Germinal center (tissue), 1 donor: Measurements from ENCODE around the gene RDM1.
"Not testable (repeated sequence)": the region's sequence is repeated elsewhere in the genome, so short reads cannot be mapped to it uniquely, and the experiment has no call there.

Experiments used
- DNase-seq: peaks from one replicate; pipeline ENCODE4 v3.0.0; 2012; ENCODE audit warnings: mixed read lengths, low spot score

The RDM1 gene

GRCh38 chr17:35898283-35899070 lies 32.1 kb downstream of the RDM1 start:
- DNase-seq, result no peak

DNA sequence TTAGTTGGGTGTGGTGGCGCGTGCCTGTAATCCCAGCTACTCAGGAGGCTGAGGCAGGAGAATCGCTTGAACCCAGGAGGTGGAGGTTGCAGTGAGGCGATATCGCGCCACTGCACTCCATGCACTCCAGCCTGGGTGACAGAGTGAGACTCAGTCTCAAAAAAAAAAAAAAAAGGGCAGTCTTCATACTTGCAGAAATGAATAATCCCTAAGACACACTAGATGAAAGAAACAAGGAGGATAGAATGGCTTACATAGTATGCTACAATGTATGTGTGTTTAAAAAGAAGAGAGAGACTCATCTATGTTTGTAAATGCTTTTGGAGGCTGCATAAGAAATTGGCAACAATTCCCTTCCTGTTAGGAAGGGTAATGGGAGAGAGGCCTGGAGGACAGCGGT lies 32.8 kb downstream of the RDM1 start:
- DNase-seq, result not testable (repeated sequence)

DNA sequence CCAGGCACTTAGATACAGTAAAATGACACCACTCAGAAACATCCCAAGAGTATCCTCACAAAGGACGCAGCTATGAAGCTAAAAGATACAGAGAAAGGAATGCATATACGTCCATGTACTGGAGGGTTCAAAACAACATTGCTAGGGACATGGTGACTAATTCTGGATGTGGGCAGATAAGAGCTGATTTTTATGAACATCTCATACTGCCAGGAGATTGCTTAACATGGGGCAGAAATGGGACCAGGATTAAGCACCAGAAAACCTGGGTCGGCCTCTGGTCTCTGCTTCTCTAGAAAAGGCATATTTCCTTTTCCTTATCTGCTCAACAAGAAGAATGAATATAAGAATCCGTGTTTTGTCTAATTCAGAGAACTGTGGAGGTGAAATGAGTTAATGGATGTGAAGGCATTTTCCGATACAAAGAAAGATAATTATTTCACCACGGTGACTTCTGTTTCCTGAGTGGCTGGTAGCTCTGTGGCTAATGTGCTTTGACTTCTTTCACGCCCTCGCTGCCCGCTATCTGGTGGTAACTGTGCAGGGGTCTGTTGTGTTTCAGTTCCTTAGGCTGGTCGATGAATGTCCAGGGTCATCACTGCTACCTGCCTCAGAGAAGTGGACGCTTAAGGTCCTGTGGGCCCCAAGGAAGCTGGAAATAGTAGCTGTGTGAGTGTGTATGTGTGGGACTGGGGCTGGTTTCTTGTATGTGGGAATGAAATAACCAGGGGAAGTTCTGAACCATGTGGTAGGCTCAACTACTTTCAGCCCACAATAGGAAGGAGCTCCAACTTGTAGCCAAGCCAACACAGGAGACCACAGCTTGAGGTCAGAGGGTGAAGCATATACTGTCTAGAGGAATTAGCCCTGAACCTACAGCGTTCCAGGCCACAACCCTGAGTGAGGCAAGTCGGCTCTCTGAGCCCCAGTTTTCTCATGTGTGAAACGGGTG lies 34.7 kb downstream of the RDM1 start:
- DNase-seq, result no peak

GRCh38 chr17:35894206-35894605 lies 36.4 kb downstream of the RDM1 start:
- DNase-seq, result no peak

DNA sequence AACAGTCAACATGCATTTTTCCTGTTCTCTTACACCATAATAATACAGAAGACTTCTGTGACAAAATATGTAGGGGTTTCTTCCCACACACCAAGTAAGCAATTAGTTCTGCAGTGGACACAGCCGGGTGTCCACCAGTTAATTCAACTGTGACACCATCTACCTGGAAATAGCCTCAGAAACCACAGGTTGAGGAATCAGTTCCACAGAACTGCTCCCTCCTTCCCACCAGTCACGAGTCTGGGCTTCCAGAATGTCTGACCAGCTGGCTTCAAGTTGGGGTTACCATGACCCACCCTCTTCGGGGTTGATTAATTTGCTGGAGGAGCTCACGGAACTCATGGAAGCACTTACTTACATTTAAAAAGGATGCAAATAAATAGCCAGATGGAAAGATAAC lies 36.8 kb downstream of the RDM1 start:
- DNase-seq, result no peak

DNA sequence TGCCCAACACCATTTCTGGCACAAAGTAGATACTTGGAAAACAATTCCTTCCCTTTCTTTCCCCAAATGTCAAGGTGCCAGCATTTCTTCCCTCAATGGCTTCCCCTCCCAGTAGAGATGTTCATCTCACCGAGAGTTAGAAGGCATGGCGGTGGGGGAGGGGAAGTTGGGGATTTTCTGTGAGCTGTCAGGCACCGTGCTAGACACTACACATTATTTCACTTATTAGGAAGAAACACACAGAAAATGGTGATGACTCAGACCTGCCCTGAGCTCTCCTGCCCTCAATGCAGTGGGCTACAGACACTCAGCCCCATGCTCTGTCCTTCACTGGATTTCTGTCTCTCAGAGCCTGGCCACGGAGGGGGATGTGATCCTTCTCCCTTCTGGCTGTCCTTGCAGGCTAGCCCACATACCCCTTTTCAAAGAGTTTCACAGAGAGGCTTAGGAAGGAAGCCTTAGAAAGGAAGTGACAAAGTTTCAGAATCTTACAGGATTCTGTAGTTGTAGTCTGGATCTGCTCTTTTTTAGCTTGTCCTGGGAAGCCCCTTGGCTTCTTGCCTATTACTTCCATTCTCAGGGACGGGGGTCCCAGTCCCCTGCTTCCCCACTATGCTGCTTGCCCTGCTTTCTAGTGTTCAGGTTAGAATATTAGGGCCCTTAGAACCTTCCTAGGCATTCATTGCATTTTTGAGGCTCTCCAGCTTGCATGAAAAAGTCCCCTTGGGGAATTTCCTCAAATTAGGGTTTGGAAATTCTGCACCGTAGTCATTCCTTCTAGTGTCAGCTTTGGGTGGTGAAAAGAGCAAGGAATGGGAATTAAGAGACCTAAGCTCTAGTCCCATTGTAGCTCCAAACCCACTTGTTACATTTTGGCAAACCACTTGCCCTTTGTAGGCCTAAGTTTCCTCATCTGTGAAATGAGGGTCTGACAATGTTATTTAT lies 38.2 kb downstream of the RDM1 start:
- DNase-seq, result no peak

DNA sequence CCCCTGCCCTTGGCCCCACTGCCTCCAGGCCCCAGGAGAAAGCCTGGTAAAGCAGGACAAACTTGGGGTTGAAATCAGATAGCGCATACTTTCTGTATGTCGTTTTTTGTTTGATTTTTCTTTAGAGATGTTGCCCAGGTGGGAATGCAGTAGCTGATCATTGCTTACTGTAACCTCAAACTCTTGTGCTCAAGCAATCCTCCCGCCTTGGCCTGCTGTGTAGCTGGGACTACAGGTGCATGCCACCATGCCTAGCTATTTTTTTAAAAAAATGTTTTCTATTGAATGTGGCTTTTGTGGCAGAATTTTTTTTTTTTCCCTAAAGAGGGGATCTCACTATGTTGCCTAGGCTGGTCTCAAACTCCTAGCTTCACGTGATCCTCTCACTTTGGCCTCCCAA lies 39.3 kb downstream of the RDM1 start:
- DNase-seq, result no peak

GRCh38 chr17:35890774-35891155 lies 39.8 kb downstream of the RDM1 start:
- DNase-seq, result no peak

DNA sequence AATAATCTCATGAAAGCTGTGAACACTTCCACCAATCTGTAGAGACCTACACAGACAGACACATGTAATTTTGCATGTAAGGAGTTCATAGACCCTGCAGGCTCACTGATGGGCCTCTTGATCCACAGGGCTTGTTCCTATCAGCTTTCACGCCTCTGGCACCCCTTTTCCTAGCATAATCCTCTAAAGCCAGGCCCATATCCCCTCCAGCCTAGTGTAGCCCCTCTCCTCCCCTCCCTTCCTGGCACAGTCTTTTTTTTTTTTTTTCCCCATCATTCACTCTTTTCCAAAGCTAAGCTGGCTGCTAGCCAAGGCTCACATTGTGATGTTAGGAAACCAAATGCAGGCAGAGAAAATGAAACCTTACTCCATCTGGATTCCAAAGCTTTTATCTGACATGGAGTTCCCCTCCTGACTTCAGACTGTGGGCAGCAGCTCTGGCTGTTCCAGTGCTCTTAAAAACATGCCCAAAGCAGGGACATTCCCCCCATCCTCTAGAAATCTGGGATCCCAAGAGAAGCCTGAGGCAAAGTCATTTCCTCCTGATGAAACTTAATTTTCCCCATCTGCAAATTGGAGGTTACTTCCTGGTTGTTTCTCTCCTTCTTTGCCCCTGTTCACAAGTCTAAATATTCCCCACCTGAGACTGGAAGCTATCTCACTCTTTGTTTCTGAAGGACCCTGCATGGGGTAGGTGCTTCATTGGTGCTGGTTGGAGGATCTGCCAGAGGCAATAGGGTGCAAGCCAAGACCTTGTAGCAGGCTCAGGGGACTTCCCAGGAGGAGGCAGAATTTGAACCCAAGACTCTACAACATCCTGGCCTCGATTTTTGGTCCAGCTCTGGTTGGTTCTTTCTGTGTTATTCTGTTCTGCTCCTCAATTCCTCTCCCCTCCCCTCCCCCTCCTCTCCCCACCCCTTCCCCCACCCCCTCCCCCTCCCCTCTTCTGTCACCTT lies 40.5 kb downstream of the RDM1 start:
- no peak for DNase-seq

DNA sequence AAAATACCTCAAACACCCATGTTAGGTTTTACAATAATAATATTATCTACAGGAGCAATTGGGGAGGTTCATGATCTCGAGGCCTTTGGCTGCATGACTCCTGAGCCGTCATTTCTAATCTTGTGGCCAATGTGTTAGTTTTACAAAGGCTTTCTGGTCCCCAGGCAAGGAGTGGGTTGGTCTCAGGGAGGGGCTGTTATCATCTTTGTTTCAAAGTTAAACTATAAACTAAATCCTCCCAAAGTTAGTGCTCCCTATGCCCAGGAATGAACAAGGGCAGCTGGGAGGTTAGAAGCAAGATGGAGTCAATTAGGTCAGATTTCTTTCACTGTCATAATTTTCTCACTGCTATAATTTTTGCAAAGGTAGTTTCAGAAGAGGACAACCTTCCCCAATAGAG lies 41.3 kb downstream of the RDM1 start:
- DNase-seq, result no peak

DNA sequence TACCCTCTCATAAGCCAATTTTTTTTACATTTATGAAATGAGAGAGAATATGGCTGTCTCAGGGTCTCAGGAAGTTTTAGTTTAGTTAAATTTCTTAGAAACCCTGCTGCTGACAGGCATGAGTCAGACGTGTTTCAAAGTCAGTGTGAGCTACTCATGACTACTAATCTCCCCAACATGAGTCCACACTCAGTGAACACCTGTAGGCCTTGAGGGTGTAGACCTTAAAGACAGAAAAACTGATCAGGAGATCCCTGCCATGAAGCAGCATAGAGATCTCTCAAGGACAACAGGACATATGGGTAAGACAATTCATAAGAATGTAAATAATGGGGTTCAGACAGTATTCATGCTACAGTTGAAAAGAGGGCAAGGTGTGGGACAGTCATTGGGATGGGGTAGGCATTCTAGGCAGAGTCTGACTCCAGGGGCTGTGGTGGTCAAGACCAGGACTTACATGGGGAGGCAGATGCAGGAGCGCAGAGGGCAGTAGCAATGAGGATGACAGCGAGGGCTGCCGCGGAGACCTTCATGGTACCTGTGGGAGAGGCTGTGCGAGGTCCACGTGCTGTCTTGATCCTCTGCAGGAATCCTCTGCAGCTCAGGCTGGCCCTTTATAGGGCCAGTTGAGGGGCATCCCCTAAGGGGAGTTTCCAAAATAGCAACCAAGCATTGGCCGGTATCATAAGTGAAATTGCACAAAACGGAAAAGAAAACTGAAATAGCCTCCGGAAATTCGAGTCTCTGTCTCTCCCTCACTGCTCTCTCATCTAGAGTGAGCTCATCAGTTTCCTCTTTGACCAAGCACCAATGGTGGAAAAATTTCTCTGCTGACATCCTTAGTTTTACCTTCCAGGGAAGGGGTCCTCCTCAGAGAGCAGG lies 50.6 kb downstream of the RDM1 start, which contains the start of gene CCL5:
TSS of gene CCL5 (minus strand) at position 588 of the 882 bp plus-strand sequence.
- peak; percentile 17 for DNase-seq

DNA sequence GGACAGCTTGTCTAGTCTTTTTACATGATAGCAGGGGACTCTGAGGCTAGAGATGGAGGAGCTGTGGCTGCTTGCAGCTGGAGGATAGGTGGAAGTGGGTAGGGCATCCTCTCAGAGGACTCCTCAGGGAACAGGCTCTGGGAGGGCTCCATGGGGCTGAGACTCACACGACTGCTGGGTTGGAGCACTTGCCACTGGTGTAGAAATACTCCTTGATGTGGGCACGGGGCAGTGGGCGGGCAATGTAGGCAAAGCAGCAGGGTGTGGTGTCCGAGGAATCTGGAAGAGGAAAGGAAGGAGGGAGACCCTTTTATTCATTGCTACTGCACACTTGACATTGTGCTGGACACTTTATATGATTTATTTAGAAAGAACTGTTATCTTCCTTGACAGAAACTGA lies 52.2 kb downstream of the RDM1 start:
- no peak for DNase-seq

DNA sequence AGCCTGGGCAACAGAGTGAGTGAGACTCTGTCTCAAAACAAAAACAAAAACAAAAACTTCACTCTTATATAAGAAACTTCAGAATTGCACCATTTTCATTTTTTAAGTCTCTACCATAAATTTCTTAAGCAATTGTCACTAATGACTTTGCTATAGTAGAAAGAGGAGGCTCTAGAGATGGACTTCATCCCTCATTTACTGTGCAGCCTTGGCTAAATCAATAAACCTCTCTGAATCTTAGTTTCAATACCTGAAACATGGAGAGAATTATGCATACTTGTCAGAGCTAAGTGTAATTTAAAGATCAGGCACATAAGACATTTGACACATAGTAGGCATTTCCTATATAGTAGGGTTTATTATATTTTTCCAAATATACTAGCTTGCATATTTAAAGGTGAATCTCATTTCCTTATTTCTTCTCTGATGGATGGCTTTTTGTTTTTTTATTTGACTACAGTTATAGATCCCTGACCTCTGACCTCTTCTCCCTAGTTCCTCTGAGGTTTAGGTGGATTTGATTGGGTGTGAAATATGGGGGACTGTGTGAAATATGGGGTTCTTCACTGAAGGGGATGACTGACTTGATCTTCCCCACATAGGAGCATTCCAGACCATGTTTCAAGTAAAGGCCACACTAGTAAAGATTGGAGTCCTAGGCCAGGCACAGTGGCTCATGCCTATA lies 53.1 kb downstream of the RDM1 start:
- DNase-seq, result no peak

- DNase-seq, result no peak
These were observed 54.0 kb downstream of the RDM1 start for GRCh38 chr17:35876534-35876933.

- no peak for DNase-seq
These were observed 54.8 kb downstream of the RDM1 start for GRCh38 chr17:35875800-35876139.

- DNase-seq, result no peak
These were observed 55.3 kb downstream of the RDM1 start for GRCh38 chr17:35875072-35875799.

GRCh38 chr17:35872196-35872980 lies 58.2 kb downstream of the RDM1 start:
- no peak for DNase-seq
